Activated naive CD8-positive, alpha-beta T cell (primary cell): ENCODE measurements around the gene PMM1.
"Not testable (repeated sequence)": the region's sequence is repeated elsewhere in the genome, so short reads cannot be mapped to it uniquely, and the experiment has no call there.

Source experiments
- H3K27ac Mint-ChIP-seq: one replicate; pipeline ENCODE4 v1.8.0; 2021; ENCODE audit warnings: mixed read lengths
- H3K27me3 Mint-ChIP-seq: one replicate; pipeline ENCODE4 v1.8.0; 2021; ENCODE audit warnings: mixed read lengths
- H3K36me3 Mint-ChIP-seq: one replicate; pipeline ENCODE4 v1.8.0; 2021; ENCODE audit warnings: mixed read lengths
- H3K4me1 Mint-ChIP-seq: one replicate; pipeline ENCODE4 v1.8.0; 2021; ENCODE audit warnings: low read depth, mixed read lengths
- H3K4me3 Mint-ChIP-seq: one replicate; pipeline ENCODE4 v1.8.0; 2021; ENCODE audit warnings: mild to moderate bottlenecking, mixed read lengths
- H3K9me3 Mint-ChIP-seq: one replicate; pipeline ENCODE4 v1.8.0; 2021; ENCODE audit warnings: low read depth, mixed read lengths

The PMM1 gene

GRCh38 chr22:41589391-41590241, at the start of gene PMM1:
PMM1 (minus strand) TSS chr22:41589840; CDS start chr22:41589805, 35 bp downstream.
- Mint-ChIP-seq H3K27ac (peak within 1 kb of the TSS; percentile 84), H3K9me3 (no peaks in the 10 kb centered on the region), H3K4me1 (peaks cover 10% of the 10 kb centered on the region), H3K27me3 (no peaks in the 10 kb centered on the region), H3K4me3 (peak within 1 kb of the TSS; percentile 92), H3K36me3 (no peaks in the 10 kb centered on the region)

- Mint-ChIP-seq H3K9me3 (no peaks in the 10 kb centered on the region), H3K27me3 (no peaks in the 10 kb centered on the region), H3K36me3 (peaks cover 12% of the 10 kb centered on the region), H3K4me1 (peaks cover 5% of the 10 kb centered on the region), H3K27ac (no peak overlapping the region), H3K4me3 (no peak overlapping the region)
Measured at GRCh38 chr22:41638748-41639147, 49.1 kb upstream of the PMM1 start.

DNA sequence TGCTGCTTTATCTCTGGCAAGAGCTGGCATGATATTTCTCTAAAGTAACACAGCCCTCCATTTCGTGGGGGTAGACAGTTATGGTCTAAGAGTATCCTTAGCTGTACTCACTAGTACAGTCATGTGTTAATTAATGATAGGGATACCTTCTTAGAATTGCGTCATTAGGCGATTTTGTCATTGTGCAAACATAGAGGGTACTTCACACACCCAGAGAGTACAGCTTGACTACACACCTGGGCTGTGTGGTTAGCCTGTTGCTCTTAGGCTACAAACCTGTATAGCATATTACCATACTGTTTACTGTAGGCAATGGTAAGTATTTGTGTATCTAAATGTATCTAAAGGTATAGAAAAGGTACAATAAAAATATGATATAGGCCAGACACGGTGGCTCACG, 48.5 kb upstream of the PMM1 start:
- no peaks in the 10 kb centered on the region for H3K27me3 Mint-ChIP-seq
- H3K4me3 Mint-ChIP-seq, result no peak overlapping the region
- no peaks in the 10 kb centered on the region for H3K9me3 Mint-ChIP-seq
- H3K36me3 Mint-ChIP-seq, result peaks cover 12% of the 10 kb centered on the region
- H3K27ac Mint-ChIP-seq, result no peak overlapping the region
- peaks cover 5% of the 10 kb centered on the region for H3K4me1 Mint-ChIP-seq

DNA sequence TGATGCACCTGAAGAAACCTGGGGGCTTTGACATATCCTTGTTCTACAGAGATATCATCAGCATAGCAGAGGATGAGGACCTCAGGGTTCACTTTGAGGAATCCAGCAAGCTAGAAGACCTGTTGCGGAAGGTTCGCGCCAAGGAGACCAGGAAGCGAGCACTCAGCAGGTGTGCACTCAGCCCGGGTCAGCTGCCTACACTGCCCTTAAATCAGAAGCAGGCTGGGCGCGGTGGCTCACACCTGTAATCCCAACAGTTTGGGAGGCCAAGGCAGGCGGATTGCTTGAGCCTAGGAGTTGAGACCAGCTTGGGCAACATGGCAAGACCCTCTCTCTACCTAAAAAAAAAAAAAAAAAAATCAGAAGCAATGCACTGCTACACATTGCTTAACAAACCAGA, 48.0 kb upstream of the PMM1 start:
- H3K4me3 Mint-ChIP-seq, H3K27ac Mint-ChIP-seq, H3K27me3 Mint-ChIP-seq, H3K9me3 Mint-ChIP-seq, H3K4me1 Mint-ChIP-seq: not testable (repeated sequence)
- peaks cover 12% of the 10 kb centered on the region for H3K36me3 Mint-ChIP-seq

- no peaks in the 10 kb centered on the region for H3K27me3 Mint-ChIP-seq
- peaks cover 3% of the 10 kb centered on the region for H3K4me1 Mint-ChIP-seq
- H3K4me3 Mint-ChIP-seq, result no peak overlapping the region
- H3K36me3 Mint-ChIP-seq, result peaks cover 6% of the 10 kb centered on the region
- H3K27ac Mint-ChIP-seq, result no peak overlapping the region
- no peaks in the 10 kb centered on the region for H3K9me3 Mint-ChIP-seq
Measured at GRCh38 chr22:41636467-41636866, 46.8 kb upstream of the PMM1 start.

GRCh38 chr22:41634610-41635009, 45.0 kb upstream of the PMM1 start:
- H3K4me3 Mint-ChIP-seq, H3K27me3 Mint-ChIP-seq: not testable (repeated sequence)

DNA sequence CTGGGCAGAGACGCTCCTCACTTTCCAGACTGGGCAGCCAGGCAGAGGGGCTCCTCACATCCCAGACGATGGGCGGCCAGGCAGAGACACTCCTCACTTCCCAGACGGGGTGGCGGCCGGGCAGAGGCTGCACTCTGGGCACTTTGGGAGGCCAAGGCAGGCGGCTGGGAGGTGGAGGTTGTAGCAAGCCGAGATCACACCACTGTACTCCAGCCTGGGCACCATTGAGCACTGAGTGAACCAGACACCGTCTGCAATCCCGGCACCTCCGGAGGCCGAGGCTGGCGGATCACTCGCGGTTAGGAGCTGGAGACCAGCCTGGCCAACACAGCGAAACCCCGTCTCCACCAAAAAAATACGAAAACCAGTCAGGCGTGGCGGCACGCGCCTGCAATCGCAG, 42.0 kb upstream of the PMM1 start:
- H3K27me3 Mint-ChIP-seq, H3K9me3 Mint-ChIP-seq, H3K36me3 Mint-ChIP-seq, H3K4me3 Mint-ChIP-seq, H3K27ac Mint-ChIP-seq: not testable (repeated sequence)
- peaks cover 17% of the 10 kb centered on the region for H3K4me1 Mint-ChIP-seq

More at GRCh38 chr22:41634610-41635009, 45.0 kb upstream of the PMM1 start:
- not testable (repeated sequence) for H3K27ac Mint-ChIP-seq, H3K4me1 Mint-ChIP-seq, H3K36me3 Mint-ChIP-seq, H3K9me3 Mint-ChIP-seq

GRCh38 chr22:41631115-41631514, 41.5 kb upstream of the PMM1 start:
- H3K36me3 Mint-ChIP-seq, H3K4me3 Mint-ChIP-seq, H3K9me3 Mint-ChIP-seq, H3K27me3 Mint-ChIP-seq, H3K27ac Mint-ChIP-seq: not testable (repeated sequence)
- H3K4me1 Mint-ChIP-seq, result peaks cover 15% of the 10 kb centered on the region

- peaks cover 29% of the 10 kb centered on the region for H3K4me1 Mint-ChIP-seq
- H3K9me3 Mint-ChIP-seq, result no peaks in the 10 kb centered on the region
- no peak overlapping the region for H3K4me3 Mint-ChIP-seq
- H3K27me3 Mint-ChIP-seq, result no peaks in the 10 kb centered on the region
- no peak overlapping the region for H3K27ac Mint-ChIP-seq
- H3K36me3 Mint-ChIP-seq, result peaks cover 12% of the 10 kb centered on the region
Measured at GRCh38 chr22:41625577-41625976, 35.9 kb upstream of the PMM1 start.

DNA sequence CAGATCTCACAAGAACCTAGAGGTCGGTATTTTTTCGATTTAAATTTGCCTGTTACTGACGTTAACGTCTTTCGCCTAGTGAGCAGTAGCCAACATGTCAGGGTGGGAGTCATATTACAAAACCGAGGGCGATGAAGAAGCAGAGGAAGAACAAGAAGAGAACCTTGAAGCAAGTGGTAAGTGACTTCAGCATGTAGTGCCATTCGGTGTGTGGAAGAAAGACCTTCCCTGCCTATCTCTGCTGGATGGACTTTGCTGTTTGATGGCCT, 32.2 kb upstream of the PMM1 start:
- Mint-ChIP-seq H3K4me1 (peaks cover 34% of the 10 kb centered on the region), H3K4me3 (peak overlapping the region; percentile 97), H3K9me3 (no peaks in the 10 kb centered on the region), H3K27ac (peak overlapping the region; percentile 98), H3K27me3 (no peaks in the 10 kb centered on the region), H3K36me3 (peaks cover 15% of the 10 kb centered on the region)

GRCh38 chr22:41621099-41621910, 31.7 kb upstream of the PMM1 start, which contains the start of gene XRCC6:
XRCC6 (plus strand) TSS chr22:41621295; CDS start chr22:41622005, 710 bp downstream.
- H3K27me3 Mint-ChIP-seq, result no peaks in the 10 kb centered on the region
- no peaks in the 10 kb centered on the region for H3K9me3 Mint-ChIP-seq
- peak within 1 kb of the TSS; percentile 98 for H3K27ac Mint-ChIP-seq
- H3K4me1 Mint-ChIP-seq, result peaks cover 38% of the 10 kb centered on the region
- peak within 1 kb of the TSS; percentile 97 for H3K4me3 Mint-ChIP-seq
- peaks cover 15% of the 10 kb centered on the region for H3K36me3 Mint-ChIP-seq

- H3K4me1 Mint-ChIP-seq, result peaks cover 39% of the 10 kb centered on the region
Measured at GRCh38 chr22:41620589-41621098, 31.0 kb upstream of the PMM1 start, which contains the start of gene DESI1. DESI1 (minus strand) TSS chr22:41621043; CDS start chr22:41620839, 204 bp downstream.

DNA sequence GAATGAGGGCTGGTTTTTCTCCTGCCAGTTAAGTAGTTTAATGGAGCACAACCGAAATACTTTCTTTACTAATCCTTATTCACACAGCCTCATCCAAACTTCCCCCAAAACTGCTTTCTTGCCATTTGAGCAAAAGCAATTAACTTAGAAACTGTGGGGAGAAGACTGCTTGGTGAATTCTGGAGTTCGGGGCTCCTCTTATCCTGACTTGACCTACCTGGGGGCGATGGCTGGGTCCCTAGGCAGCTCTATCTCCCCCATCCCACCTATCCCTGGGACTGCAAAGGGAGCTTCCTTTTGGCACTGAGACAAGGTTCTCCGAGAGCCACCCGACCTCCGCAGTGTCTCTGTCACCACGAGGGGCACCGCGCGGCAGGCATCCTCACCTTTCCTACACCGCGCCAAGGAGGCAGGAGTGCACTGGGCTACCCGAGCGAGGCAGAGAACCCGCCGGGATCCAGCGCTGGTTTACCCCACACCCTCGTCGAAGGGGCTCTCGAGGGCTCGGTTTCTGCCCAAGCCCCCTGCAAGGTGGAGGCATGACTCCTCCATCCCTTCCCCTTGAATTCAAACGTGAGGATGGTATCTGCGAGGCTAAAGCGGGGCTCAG, 30.4 kb upstream of the PMM1 start:
- Mint-ChIP-seq H3K9me3 (no peaks in the 10 kb centered on the region), H3K27me3 (no peaks in the 10 kb centered on the region), H3K36me3 (peaks cover 17% of the 10 kb centered on the region), H3K4me3 (peak overlapping the region; percentile 97), H3K4me1 (peaks cover 37% of the 10 kb centered on the region), H3K27ac (peak overlapping the region; percentile 98)

More at GRCh38 chr22:41620589-41621098, 31.0 kb upstream of the PMM1 start, which contains the start of gene DESI1:
- Mint-ChIP-seq H3K9me3 (no peaks in the 10 kb centered on the region), H3K27ac (peak within 1 kb of the TSS; percentile 98), H3K36me3 (peaks cover 15% of the 10 kb centered on the region), H3K27me3 (no peaks in the 10 kb centered on the region), H3K4me3 (peak within 1 kb of the TSS; percentile 97)

- Mint-ChIP-seq H3K4me1 (peaks cover 23% of the 10 kb centered on the region), H3K27ac (no peak overlapping the region), H3K36me3 (peaks cover 5% of the 10 kb centered on the region), H3K27me3 (no peaks in the 10 kb centered on the region), H3K9me3 (no peaks in the 10 kb centered on the region), H3K4me3 (no peak overlapping the region)
Measured at GRCh38 chr22:41613456-41613855, 23.8 kb upstream of the PMM1 start.
